ENCODE measurements around the gene C19orf44. TPM values are rescaled to one million over a fixed set of nuclear protein-coding genes. Genes with fewer than 3 reads are reported as not detected.

Gene C19orf44
- total and polyA plus RNA-seq, 2 of the 4 experiments (the other 2 are of a cell fraction), result 1.4 to 3.8 TPM

- Histone ChIP-seq H2BK5ac (ENCODE audit: low read depth, low read length, poor library complexity, severe bottlenecking) (no peak overlapping the region), H4K5ac (ENCODE audit: low read depth, low read length) (no peak overlapping the region), H3K9ac (ENCODE audit: low read depth, low read length) (no peak overlapping the region), H2BK15ac (ENCODE audit: low read depth, low read length) (no peak overlapping the region), H3K23ac (ENCODE audit: low read depth, low read length) (no peak overlapping the region), H3K4me2 (ENCODE audit: low read depth, low read length) (no peak overlapping the region), H2BK20ac (ENCODE audit: low read depth, low read length) (no peak overlapping the region), H3K9me3 (ENCODE audit: control insufficient read depth, insufficient read depth, low read length) (no peaks in the 10 kb centered on the region), H4K8ac (ENCODE audit: low read depth in 2 of 2, low read length in 2 of 2) (no peak overlapping the region), H3K27ac (ENCODE audit: insufficient read depth, low read length) (no peak overlapping the region), H3K4me3 (ENCODE audit: insufficient read depth, low read depth, low read length) (no peak overlapping the region), H4K91ac (ENCODE audit: insufficient read depth, low read depth, low read length) (no peak overlapping the region), H3K4ac (ENCODE audit: low read depth, low read length) (no peak overlapping the region), H2BK120ac (ENCODE audit: low read depth, low read length) (no peak overlapping the region), H2AK9ac (replicated peaks; ENCODE audit: low read depth, low read length, poor library complexity) (no peak overlapping the region), H3K14ac (replicated peaks; ENCODE audit: low read depth, low read length) (no peak overlapping the region), H3K36me3 (ENCODE audit: control insufficient read depth, insufficient read depth, low read length) (peaks cover 53% of the 10 kb centered on the region), H2AFZ (replicated peaks; ENCODE audit: low read length, poor library complexity) (no peak overlapping the region), H3K79me1 (ENCODE audit: low read depth in 1 of 2, low read length in 2 of 2) (peaks cover 11 to 40% of the 10 kb centered on the region in 2 experiments), H4K20me1 (ENCODE audit: insufficient read depth, low read length) (peaks cover 4% of the 10 kb centered on the region; the same call in 1 of the 2 replicates), H3K4me1 (ENCODE audit: control insufficient read depth, insufficient read depth, low read length) (no peaks in the 10 kb centered on the region), H3K56ac (ENCODE audit: extremely low read depth, insufficient read depth, low read length) (no peak overlapping the region), H2AK5ac (ENCODE audit: low read depth, low read length) (no peak overlapping the region), H3K9me1 (ENCODE audit: insufficient read depth, low read length) (peaks cover 6% of the 10 kb centered on the region; the same call in 1 of the 2 replicates), H3K18ac (ENCODE audit: low read depth, low read length) (no peak overlapping the region), H3K27me3 (ENCODE audit: control insufficient read depth, insufficient read depth, low read length) (no peaks in the 10 kb centered on the region)
- ATAC-seq (ENCODE audit: low read depth), result no peak
- no peak for DNase-seq
- no TSS peak for BruUV-seq (replicated peaks)
- 96% methylated on average over 4 of the region's 10 CpGs; no CpG with 5 or more reads in 1 of the 2 experiments for WGBS, 2 experiments (ENCODE audit: extremely low coverage in 2 of 2, insufficient read length in 1 of 2)
- intact Hi-C loops (cut with micrococcal nuclease), result no loop called here
- POLR2A ChIA-PET (ENCODE audit: unreplicated experiment), result no interaction called here
- TF ChIP-seq, protein P1, sequence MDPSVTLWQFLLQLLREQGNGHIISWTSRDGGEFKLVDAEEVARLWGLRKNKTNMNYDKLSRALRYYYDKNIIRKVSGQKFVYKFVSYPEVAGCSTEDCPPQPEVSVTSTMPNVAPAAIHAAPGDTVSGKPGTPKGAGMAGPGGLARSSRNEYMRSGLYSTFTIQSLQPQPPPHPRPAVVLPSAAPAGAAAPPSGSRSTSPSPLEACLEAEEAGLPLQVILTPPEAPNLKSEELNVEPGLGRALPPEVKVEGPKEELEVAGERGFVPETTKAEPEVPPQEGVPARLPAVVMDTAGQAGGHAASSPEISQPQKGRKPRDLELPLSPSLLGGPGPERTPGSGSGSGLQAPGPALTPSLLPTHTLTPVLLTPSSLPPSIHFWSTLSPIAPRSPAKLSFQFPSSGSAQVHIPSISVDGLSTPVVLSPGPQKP (IDR thresholded peaks at IDR 0.05; ENCODE audit: borderline replicate concordance, low read depth, low read length), result no peak
- TF ChIP-seq CTCF (conservative IDR thresholded peaks at IDR 0.05; ENCODE audit: low read depth, low read length) (no peak), RFX5 (IDR thresholded peaks at IDR 0.05; ENCODE audit: low read depth, low read length) (no peak), MAFK (IDR thresholded peaks at IDR 0.05; ENCODE audit: low read depth, low read length) (no peak), NFE2L2 (IDR thresholded peaks at IDR 0.05; ENCODE audit: low read depth, low read length) (no peak), RCOR1 (IDR thresholded peaks at IDR 0.05; ENCODE audit: insufficient replicate concordance, low read length) (no peak), CEBPB (IDR thresholded peaks at IDR 0.05; ENCODE audit: low read depth, low read length) (no peak), BHLHE40 (IDR thresholded peaks at IDR 0.05; ENCODE audit: low read depth, low read length) (no peak), MXI1 (IDR thresholded peaks at IDR 0.05; ENCODE audit: borderline replicate concordance, low read depth, low read length) (no peak)
- TF ChIP-seq, protein P2, sequence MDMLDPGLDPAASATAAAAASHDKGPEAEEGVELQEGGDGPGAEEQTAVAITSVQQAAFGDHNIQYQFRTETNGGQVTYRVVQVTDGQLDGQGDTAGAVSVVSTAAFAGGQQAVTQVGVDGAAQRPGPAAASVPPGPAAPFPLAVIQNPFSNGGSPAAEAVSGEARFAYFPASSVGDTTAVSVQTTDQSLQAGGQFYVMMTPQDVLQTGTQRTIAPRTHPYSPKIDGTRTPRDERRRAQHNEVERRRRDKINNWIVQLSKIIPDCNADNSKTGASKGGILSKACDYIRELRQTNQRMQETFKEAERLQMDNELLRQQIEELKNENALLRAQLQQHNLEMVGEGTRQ (IDR thresholded peaks at IDR 0.05; ENCODE audit: low read depth, low read length), result no peak
- in situ Hi-C loops (cut with MboI; ENCODE audit: low sequenced_read_pairs), result no loop called here
- CTCF ChIA-PET, result no interaction called here
- dilution Hi-C loops (cut with HindIII; ENCODE audit: low sequenced_read_pairs, unreplicated experiment), result no loop called here
Measured at GRCh38 chr19:16559780-16560276, 63.6 kb downstream of the C19orf44 start.

All from IMR-90 (cell line).